BE2C (cell line): Measurements from ENCODE around the gene STK40. TPM values are rescaled to one million over a fixed set of nuclear protein-coding genes. Genes with fewer than 3 reads are reported as not detected.

ENCODE experiments used
- DNase-seq: peaks from one replicate; pipeline ENCODE4 v3.0.0-alpha.2; 2020
- H3K27me3 ChIP-seq: fragments of 250-450 bp; sonication (Bioruptor Pico); 2 replicates; pipeline ENCODE4 v1.5.1; 2020; ENCODE audit warnings: mild to moderate bottlenecking
- H3K36me3 ChIP-seq: fragments of 250-450 bp; sonication (Bioruptor Pico); 2 replicates; pipeline ENCODE4 v1.5.1; 2020; ENCODE audit warnings: mild to moderate bottlenecking
- H3K4me1 ChIP-seq: fragments of 250-450 bp; sonication (Bioruptor Pico); 2 replicates; pipeline ENCODE4 v1.5.1; 2020
- H3K4me3 ChIP-seq: 2 replicates; pipeline ENCODE4 v1.5.1; 2011; ENCODE audit warnings: low read depth, low read length
- H3K9me3 ChIP-seq: fragments of 250-450 bp; sonication (Bioruptor Pico); 2 replicates; pipeline ENCODE4 v1.5.1; 2020
- polyA plus RNA-seq: library from polyadenylated mRNA; unstranded; fragments of >200 nt; gene quantifications from one replicate; pipeline ENCODE4 v1.2.1, GENCODE V29; 2012; ENCODE audit warnings: low read depth, missing spikeins; ENCODE audit not compliant: insufficient read length, insufficient read depth
- TF ChIP-seq, protein P1 (sequence below): IDR thresholded peaks from 2 replicates; pipeline ENCODE4 v1.5.1; 2012; ENCODE audit warnings: mild to moderate bottlenecking, low read depth, low read length

STK40 gene, protein sequence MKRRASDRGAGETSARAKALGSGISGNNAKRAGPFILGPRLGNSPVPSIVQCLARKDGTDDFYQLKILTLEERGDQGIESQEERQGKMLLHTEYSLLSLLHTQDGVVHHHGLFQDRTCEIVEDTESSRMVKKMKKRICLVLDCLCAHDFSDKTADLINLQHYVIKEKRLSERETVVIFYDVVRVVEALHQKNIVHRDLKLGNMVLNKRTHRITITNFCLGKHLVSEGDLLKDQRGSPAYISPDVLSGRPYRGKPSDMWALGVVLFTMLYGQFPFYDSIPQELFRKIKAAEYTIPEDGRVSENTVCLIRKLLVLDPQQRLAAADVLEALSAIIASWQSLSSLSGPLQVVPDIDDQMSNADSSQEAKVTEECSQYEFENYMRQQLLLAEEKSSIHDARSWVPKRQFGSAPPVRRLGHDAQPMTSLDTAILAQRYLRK
- 49.4 TPM for polyA plus RNA-seq

DNA sequence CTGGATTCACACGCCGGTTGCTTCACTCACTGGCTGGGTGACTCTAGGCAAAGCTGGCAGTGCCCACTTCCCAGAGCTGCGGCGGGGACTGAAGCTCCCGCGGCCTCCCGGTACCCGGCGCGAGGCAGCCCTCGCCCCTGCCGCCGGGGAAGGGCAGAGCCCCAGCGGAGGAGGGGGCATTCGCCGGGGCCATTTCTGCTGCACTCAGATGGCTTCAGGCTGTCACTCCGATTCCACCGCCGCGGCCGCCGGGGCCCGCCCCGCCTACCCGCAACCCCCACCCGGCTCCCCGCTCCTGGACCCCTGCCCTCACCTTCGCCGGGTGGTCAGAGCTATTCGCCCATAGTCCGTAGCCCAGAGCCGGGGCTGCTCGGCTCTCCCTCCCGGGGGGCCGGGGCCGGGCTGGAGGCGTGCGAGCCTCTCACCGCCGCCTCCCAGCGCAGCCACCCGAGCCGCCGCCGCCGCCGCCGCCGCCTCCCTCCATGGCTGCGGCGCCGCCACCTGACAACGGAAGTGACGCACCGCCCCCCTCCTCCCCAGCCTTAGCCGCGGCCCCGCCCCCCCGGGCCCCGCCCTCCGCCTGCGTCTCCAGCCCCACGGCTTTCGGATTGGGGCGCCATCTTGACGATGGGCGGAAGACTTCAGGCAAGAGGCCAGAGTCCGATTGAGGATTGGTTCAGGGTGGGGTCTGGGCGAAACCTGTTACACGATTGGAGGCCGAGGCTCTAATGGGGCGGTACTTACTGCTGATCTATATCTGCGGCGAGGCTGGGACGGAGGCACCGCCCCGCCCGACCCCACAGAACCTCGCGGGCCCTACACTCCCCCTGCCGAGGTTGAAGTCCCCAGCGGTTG, at the start of gene STK40:
STK40 (minus strand) TSS at position 515 of the 855 bp plus-strand sequence. CDS start 24,592 bp downstream, outside the sequence.
- no peaks in the 10 kb centered on the region for H3K36me3 ChIP-seq
- no peaks in the 10 kb centered on the region for H3K27me3 ChIP-seq
- peak within 1 kb of the TSS; percentile 82 for H3K4me3 ChIP-seq
- H3K4me1 ChIP-seq: peaks cover 14% of the 10 kb centered on the region
- TF ChIP-seq, protein P1, sequence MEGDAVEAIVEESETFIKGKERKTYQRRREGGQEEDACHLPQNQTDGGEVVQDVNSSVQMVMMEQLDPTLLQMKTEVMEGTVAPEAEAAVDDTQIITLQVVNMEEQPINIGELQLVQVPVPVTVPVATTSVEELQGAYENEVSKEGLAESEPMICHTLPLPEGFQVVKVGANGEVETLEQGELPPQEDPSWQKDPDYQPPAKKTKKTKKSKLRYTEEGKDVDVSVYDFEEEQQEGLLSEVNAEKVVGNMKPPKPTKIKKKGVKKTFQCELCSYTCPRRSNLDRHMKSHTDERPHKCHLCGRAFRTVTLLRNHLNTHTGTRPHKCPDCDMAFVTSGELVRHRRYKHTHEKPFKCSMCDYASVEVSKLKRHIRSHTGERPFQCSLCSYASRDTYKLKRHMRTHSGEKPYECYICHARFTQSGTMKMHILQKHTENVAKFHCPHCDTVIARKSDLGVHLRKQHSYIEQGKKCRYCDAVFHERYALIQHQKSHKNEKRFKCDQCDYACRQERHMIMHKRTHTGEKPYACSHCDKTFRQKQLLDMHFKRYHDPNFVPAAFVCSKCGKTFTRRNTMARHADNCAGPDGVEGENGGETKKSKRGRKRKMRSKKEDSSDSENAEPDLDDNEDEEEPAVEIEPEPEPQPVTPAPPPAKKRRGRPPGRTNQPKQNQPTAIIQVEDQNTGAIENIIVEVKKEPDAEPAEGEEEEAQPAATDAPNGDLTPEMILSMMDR: no peak
- peak; percentile 95 for DNase-seq
- no peaks in the 10 kb centered on the region for H3K9me3 ChIP-seq

GRCh38 chr1:36433102-36433501, 47.4 kb upstream of the STK40 start:
- TF ChIP-seq, protein P1: no peak
- DNase-seq: no peak
- Histone ChIP-seq H3K9me3 (no peaks in the 10 kb centered on the region), H3K4me1 (no peaks in the 10 kb centered on the region), H3K36me3 (no peaks in the 10 kb centered on the region), H3K4me3 (no peak overlapping the region), H3K27me3 (no peaks in the 10 kb centered on the region)

DNA sequence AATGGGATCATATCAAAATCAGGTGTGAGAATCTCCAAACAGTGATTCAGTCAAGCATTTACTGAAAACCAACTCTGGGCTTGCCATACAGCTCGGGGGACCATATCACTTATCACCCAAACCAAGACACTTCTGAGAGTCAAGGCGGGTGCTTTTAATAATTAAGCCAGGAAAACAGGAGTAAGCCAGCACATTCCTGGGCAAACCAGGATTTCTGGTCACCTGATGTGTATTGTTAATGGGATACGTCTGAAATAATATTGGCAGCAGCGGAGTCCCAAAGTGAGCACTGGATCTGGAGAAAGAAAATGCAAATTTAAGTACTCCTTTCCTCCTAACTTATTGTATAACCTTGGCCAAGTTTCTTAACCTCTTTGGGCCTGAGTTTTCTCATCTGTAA, 46.9 kb upstream of the STK40 start:
- TF ChIP-seq, protein P1: no peak
- Histone ChIP-seq H3K27me3 (no peaks in the 10 kb centered on the region), H3K4me3 (no peak overlapping the region), H3K36me3 (no peaks in the 10 kb centered on the region), H3K4me1 (no peaks in the 10 kb centered on the region), H3K9me3 (no peaks in the 10 kb centered on the region)
- DNase-seq: no peak

DNA sequence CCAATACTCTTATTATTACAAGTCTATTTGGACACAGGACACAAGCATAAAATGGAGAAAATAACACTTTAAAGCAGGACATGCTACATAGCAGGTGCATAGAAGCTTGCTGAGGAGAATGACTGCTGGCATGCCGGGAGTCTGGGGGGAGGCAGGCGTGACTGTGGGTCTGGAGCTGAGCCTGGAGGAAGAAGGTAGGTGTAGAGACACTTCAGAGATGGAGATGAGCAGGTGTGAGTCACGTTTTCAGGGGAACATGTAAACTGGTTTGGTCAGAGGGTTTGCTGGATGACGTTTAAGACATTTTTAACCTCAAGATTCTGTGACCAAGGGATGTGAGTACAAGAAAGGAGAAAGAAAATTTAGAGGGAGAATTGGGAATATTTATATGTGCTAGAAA, 40.1 kb upstream of the STK40 start:
- TF ChIP-seq, protein P1: no peak
- Histone ChIP-seq H3K9me3 (no peaks in the 10 kb centered on the region), H3K27me3 (no peaks in the 10 kb centered on the region), H3K4me3 (no peak overlapping the region), H3K36me3 (no peaks in the 10 kb centered on the region), H3K4me1 (no peaks in the 10 kb centered on the region)
- no peak for DNase-seq

DNA sequence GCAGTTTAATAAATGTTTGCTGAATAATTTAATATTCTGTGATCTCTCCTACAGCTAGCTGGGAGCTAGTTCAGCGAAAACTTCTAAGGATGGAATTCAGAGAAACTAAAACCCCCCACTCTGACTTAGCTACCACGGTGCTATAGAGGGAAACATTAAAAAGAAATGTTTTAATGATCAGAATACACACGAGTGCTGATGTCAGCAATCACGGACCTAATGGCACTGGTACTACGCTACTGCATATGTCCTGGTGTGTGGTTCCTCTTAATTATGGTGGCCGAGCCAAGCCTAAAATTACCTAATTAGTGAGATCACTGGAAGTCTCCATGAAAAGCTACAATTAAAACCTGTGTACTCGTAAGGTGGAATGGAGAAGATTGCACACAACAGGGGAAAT, 35.9 kb upstream of the STK40 start:
- Histone ChIP-seq H3K9me3 (no peaks in the 10 kb centered on the region), H3K36me3 (no peaks in the 10 kb centered on the region), H3K4me1 (no peaks in the 10 kb centered on the region), H3K27me3 (no peaks in the 10 kb centered on the region), H3K4me3 (no peak overlapping the region)
- no peak for DNase-seq
- TF ChIP-seq, protein P1: no peak
